WTC11 (cell line): Measurements from ENCODE around the gene NUDT12. TPM values are rescaled to one million over a fixed set of nuclear protein-coding genes. Genes with fewer than 3 reads are reported as not detected.

Experiments
- ATAC-seq: fragments of 200-7000 bp; cut with Tn5 transposase; 2 replicates; pipeline ENCODE4 v1.10.0; 2021; ENCODE audit warnings: mild to moderate bottlenecking, moderate library complexity
- CTCF ChIA-PET: fragments of 300-600 bp; sonication (Branson Sonifier 250); formaldehyde crosslinking; loops from one replicate; lab custom pipeline; 2021; ENCODE audit warnings: antibody characterized with exemption; lab: Charles Lee
- POLR2A ChIA-PET: fragments of 350-600 bp; sonication (Branson Sonifier 250); formaldehyde crosslinking; loops from one replicate; lab custom pipeline; 2021; ENCODE audit warnings: antibody characterized with exemption; lab: Charles Lee
- DNase-seq: peaks from one replicate; pipeline ENCODE4 v3.0.0; 2021; ENCODE audit warnings: low spot score
- H3K27ac Mint-ChIP-seq: 2 replicates; pipeline ENCODE4 v1.8.0; 2021; ENCODE audit warnings: mixed read lengths
- H3K27me3 Mint-ChIP-seq: 2 replicates; pipeline ENCODE4 v1.8.0; 2021; ENCODE audit warnings: low read depth, mild to moderate bottlenecking, moderate library complexity, mixed read lengths
- H3K36me3 Mint-ChIP-seq: 2 replicates; pipeline ENCODE4 v1.8.0; 2021; ENCODE audit warnings: mixed read lengths
- H3K4me1 Mint-ChIP-seq: 2 replicates; pipeline ENCODE4 v1.8.0; 2022; ENCODE audit warnings: mixed read lengths
- H3K4me3 Mint-ChIP-seq: 2 replicates; pipeline ENCODE4 v1.8.0; 2021; ENCODE audit warnings: mild to moderate bottlenecking, moderate library complexity, mixed read lengths
- H3K9me3 Mint-ChIP-seq: 2 replicates; pipeline ENCODE4 v1.8.0; 2021; ENCODE audit warnings: mixed read lengths
- ATF6 ChIP-seq: sonication (generic); formaldehyde crosslinking; IDR thresholded peaks from 2 replicates; pipeline ENCODE4 v1.8.1; 2023; ENCODE audit warnings: mild to moderate bottlenecking, missing genetic modification reagents
- ESRRA ChIP-seq: sonication (generic); formaldehyde crosslinking; IDR thresholded peaks from 2 replicates; pipeline ENCODE4 v1.8.1; 2022; ENCODE audit warnings: mild to moderate bottlenecking, missing genetic modification reagents, borderline replicate concordance
- FOXJ3 ChIP-seq: sonication (generic); formaldehyde crosslinking; IDR thresholded peaks from 2 replicates; pipeline ENCODE4 v1.9.0; 2021; ENCODE audit warnings: missing genetic modification reagents, mild to moderate bottlenecking, borderline replicate concordance
- GRHL2 ChIP-seq: fragments of 250-450 bp; sonication (Bioruptor Pico); IDR thresholded peaks from 2 replicates; pipeline ENCODE4 v1.8.0; 2022; ENCODE audit warnings: mild to moderate bottlenecking, moderate library complexity; ENCODE audit not compliant: insufficient replicate concordance, severe bottlenecking
- KAT7 ChIP-seq: sonication (generic); formaldehyde crosslinking; IDR thresholded peaks from 2 replicates; pipeline ENCODE4 v1.8.1; 2023; ENCODE audit warnings: missing genetic modification reagents, mild to moderate bottlenecking, borderline replicate concordance
- MXD4 ChIP-seq: fragments of 250-450 bp; sonication (Bioruptor Pico); IDR thresholded peaks from 2 replicates; pipeline ENCODE4 v1.8.0; 2021; ENCODE audit warnings: mild to moderate bottlenecking, moderate library complexity, borderline replicate concordance
- PRRX2 ChIP-seq: fragments of 250-450 bp; sonication (Bioruptor Pico); IDR thresholded peaks from 2 replicates; pipeline ENCODE4 v1.8.0; 2021; ENCODE audit warnings: mild to moderate bottlenecking
- SMAD3 ChIP-seq: sonication (generic); formaldehyde crosslinking; IDR thresholded peaks from 2 replicates; pipeline ENCODE4 v1.8.0; 2022; ENCODE audit warnings: missing genetic modification reagents, mild to moderate bottlenecking, borderline replicate concordance
- SOX15 ChIP-seq: fragments of 250-450 bp; sonication (Bioruptor Pico); IDR thresholded peaks from 2 replicates; pipeline ENCODE4 v1.9.0; 2021; ENCODE audit warnings: mild to moderate bottlenecking
- USF1 ChIP-seq: sonication (generic); formaldehyde crosslinking; IDR thresholded peaks from 2 replicates; pipeline ENCODE4 v1.8.0; 2022; ENCODE audit warnings: mild to moderate bottlenecking, missing genetic modification reagents
- ZNF138 ChIP-seq: sonication (generic); formaldehyde crosslinking; conservative IDR thresholded peaks from 2 replicates; pipeline ENCODE4 v1.8.1; 2022; ENCODE audit warnings: mild to moderate bottlenecking, moderate library complexity, missing genetic modification reagents
- ZNF317 ChIP-seq: sonication (generic); formaldehyde crosslinking; IDR thresholded peaks from 2 replicates; pipeline ENCODE4 v1.8.1; 2023; ENCODE audit warnings: low read depth, mild to moderate bottlenecking, moderate library complexity, missing genetic modification reagents, borderline replicate concordance
- ZNF423 ChIP-seq: fragments of 250-450 bp; sonication (Bioruptor Pico); IDR thresholded peaks from 2 replicates; pipeline ENCODE4 v2.1.2; 2022; ENCODE audit warnings: mild to moderate bottlenecking, moderate library complexity
- ZSCAN18 ChIP-seq: fragments of 250-450 bp; sonication (Bioruptor Pico); IDR thresholded peaks from 2 replicates; pipeline ENCODE4 v2.1.2; 2022; ENCODE audit warnings: mild to moderate bottlenecking, moderate library complexity
- total RNA-seq: library from RNA; stranded (reverse); gene quantifications from 3 replicates; pipeline ENCODE4 v1.2.3, GENCODE V29; 2021
- TF ChIP-seq, protein P1 (sequence below): sonication (generic); formaldehyde crosslinking; IDR thresholded peaks from 2 replicates; pipeline ENCODE4 v1.8.1; 2023; ENCODE audit warnings: mild to moderate bottlenecking, missing genetic modification reagents, borderline replicate concordance
- TF ChIP-seq, protein P2 (sequence below): fragments of 250-450 bp; sonication (Bioruptor Pico); conservative IDR thresholded peaks from 2 replicates; pipeline ENCODE4 v1.9.0; 2021; ENCODE audit warnings: mild to moderate bottlenecking
- TF ChIP-seq, protein P3 (sequence below): fragments of 250-450 bp; sonication (Bioruptor Pico); IDR thresholded peaks from 2 replicates; pipeline ENCODE4 v1.8.0; 2021; ENCODE audit warnings: mild to moderate bottlenecking
- TF ChIP-seq, protein P4 (sequence below): sonication (generic); formaldehyde crosslinking; IDR thresholded peaks from 2 replicates; pipeline ENCODE4 v1.8.1; 2022; ENCODE audit warnings: mild to moderate bottlenecking, missing genetic modification reagents, moderate library complexity, borderline replicate concordance

Gene NUDT12
- total RNA-seq, 1 experiment from 2014 or later: 16.0 TPM

DNA sequence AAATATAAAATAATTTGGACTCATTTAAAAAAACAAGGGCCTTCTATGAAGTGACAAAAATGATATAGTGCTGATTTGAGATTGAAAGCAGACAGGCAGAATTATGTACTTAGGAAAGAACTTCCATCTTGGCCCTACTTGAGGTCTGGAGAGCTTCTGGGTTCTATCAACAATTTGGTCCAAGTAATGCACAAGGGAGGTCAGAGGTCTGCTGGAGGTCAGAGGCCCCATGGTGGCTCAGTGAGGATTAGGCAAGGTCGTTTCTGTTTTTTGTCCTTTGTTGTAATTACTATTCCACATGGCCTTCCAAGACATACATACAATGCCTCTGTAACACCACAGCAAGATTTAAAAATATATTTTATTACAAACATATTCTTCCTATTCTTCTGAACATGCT, 37.2 kb downstream of the NUDT12 start (continued):
- TF ChIP-seq, protein P1, sequence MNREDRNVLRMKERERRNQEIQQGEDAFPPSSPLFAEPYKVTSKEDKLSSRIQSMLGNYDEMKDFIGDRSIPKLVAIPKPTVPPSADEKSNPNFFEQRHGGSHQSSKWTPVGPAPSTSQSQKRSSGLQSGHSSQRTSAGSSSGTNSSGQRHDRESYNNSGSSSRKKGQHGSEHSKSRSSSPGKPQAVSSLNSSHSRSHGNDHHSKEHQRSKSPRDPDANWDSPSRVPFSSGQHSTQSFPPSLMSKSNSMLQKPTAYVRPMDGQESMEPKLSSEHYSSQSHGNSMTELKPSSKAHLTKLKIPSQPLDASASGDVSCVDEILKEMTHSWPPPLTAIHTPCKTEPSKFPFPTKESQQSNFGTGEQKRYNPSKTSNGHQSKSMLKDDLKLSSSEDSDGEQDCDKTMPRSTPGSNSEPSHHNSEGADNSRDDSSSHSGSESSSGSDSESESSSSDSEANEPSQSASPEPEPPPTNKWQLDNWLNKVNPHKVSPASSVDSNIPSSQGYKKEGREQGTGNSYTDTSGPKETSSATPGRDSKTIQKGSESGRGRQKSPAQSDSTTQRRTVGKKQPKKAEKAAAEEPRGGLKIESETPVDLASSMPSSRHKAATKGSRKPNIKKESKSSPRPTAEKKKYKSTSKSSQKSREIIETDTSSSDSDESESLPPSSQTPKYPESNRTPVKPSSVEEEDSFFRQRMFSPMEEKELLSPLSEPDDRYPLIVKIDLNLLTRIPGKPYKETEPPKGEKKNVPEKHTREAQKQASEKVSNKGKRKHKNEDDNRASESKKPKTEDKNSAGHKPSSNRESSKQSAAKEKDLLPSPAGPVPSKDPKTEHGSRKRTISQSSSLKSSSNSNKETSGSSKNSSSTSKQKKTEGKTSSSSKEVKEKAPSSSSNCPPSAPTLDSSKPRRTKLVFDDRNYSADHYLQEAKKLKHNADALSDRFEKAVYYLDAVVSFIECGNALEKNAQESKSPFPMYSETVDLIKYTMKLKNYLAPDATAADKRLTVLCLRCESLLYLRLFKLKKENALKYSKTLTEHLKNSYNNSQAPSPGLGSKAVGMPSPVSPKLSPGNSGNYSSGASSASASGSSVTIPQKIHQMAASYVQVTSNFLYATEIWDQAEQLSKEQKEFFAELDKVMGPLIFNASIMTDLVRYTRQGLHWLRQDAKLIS (CRISPR knock-in tag): no peak
- TF ChIP-seq, protein P2, sequence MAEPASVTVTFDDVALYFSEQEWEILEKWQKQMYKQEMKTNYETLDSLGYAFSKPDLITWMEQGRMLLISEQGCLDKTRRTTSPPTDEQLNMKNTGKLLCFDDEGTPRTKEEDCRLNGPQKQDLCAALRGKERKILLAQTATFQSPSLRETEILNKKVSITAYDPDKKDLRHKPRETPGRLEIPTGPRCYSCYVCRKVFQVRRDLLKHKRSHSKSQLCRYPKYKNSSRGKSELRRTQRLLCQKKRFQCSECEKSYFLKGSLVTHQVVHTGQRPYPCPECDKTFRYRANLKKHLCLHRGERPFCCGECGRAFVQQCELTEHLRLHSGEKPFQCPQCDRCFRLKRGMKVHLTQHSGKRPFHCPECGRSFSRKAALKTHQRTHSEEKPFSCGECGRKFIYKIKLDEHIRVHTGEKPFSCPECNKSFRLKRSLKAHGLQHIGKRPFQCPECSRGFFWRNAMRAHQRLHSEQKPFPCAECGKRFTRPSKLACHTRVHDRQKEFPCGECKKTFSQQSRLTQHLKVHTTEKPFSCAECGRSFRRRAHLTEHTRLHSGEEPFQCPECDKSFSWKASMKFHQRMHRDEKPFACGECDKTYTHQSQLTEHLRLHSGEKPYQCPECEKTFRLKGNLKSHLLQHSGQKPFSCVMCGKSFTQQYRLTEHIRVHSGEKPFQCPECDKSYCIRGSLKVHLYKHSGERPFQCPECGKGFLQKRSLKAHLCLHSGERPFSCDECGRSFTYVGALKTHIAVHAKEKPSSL (CRISPR knock-in tag): no peak
- TF ChIP-seq ZNF423 (no peak), ZNF138 (no peak)

DNA sequence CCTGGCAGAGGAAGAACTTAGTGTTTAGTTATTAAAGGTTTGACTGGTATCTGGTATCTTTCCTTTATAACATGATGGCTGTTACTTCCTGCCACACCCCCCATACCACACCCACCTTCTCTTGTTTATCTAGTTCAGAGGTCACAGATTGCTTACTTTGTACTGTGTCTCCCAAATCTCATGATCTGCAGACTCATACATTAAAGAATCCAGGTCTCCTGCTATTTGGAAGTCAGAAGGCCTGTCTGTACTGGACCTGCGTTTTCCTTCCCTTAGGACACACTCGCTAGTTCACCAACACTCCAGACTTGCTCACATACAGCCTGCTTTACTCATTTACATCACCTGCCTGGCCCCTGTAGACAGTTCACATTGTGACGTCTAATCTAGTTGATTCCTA, 39.3 kb downstream of the NUDT12 start:
- H3K36me3 Mint-ChIP-seq: no peaks in the 10 kb centered on the region
- no peaks in the 10 kb centered on the region for H3K27me3 Mint-ChIP-seq
- POLR2A ChIA-PET: no interaction called here
- H3K4me3 Mint-ChIP-seq: no peak overlapping the region
- H3K27ac Mint-ChIP-seq: no peak overlapping the region
- CTCF ChIA-PET: no interaction called here
- H3K4me1 Mint-ChIP-seq: peaks cover 7% of the 10 kb centered on the region
- no peaks in the 10 kb centered on the region for H3K9me3 Mint-ChIP-seq
- TF ChIP-seq, protein P3, sequence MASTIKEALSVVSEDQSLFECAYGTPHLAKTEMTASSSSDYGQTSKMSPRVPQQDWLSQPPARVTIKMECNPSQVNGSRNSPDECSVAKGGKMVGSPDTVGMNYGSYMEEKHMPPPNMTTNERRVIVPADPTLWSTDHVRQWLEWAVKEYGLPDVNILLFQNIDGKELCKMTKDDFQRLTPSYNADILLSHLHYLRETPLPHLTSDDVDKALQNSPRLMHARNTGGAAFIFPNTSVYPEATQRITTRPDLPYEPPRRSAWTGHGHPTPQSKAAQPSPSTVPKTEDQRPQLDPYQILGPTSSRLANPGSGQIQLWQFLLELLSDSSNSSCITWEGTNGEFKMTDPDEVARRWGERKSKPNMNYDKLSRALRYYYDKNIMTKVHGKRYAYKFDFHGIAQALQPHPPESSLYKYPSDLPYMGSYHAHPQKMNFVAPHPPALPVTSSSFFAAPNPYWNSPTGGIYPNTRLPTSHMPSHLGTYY (CRISPR knock-in tag): no peak
- TF ChIP-seq KAT7 (CRISPR knock-in tag) (no peak), ATF6 (CRISPR knock-in tag) (no peak), MXD4 (CRISPR knock-in tag) (no peak), FOXJ3 (CRISPR knock-in tag) (no peak), ESRRA (CRISPR knock-in tag) (no peak), GRHL2 (CRISPR knock-in tag) (no peak), SMAD3 (CRISPR knock-in tag) (no peak), ZNF317 (CRISPR knock-in tag) (no peak), PRRX2 (CRISPR knock-in tag) (no peak), SOX15 (CRISPR knock-in tag) (no peak), ZSCAN18 (CRISPR knock-in tag) (no peak), USF1 (CRISPR knock-in tag) (no peak)
- TF ChIP-seq, protein P4, sequence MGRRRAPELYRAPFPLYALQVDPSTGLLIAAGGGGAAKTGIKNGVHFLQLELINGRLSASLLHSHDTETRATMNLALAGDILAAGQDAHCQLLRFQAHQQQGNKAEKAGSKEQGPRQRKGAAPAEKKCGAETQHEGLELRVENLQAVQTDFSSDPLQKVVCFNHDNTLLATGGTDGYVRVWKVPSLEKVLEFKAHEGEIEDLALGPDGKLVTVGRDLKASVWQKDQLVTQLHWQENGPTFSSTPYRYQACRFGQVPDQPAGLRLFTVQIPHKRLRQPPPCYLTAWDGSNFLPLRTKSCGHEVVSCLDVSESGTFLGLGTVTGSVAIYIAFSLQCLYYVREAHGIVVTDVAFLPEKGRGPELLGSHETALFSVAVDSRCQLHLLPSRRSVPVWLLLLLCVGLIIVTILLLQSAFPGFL (CRISPR knock-in tag): no peak
- no peak for ATAC-seq
- no peak for DNase-seq
